SK-N-SH treated with all-trans-retinoic acid at 6 μM for 48 hours (cell line): ENCODE measurements around the gene NDUFS8.

Source experiments
- ATAC-seq: fragments of 200-7000 bp; cut with Tn5 transposase; 3 replicates; pipeline ENCODE4 v1.9.1; 2020; ENCODE audit warnings: mild to moderate bottlenecking, moderate library complexity
- BACH2 ChIP-seq: fragments of 250-450 bp; sonication (Bioruptor Pico); IDR thresholded peaks from 2 replicates; pipeline ENCODE4 v1.9.0; 2021; ENCODE audit warnings: mild to moderate bottlenecking, borderline replicate concordance
- CSDC2 ChIP-seq: fragments of 250-450 bp; sonication (Bioruptor Pico); IDR thresholded peaks from 2 replicates; pipeline ENCODE4 v1.5.0; 2020; ENCODE audit warnings: mild to moderate bottlenecking, moderate library complexity
- ESRRG ChIP-seq: fragments of 250-450 bp; sonication (Bioruptor Pico); IDR thresholded peaks from 2 replicates; pipeline ENCODE4 v1.6.1; 2021; ENCODE audit warnings: mild to moderate bottlenecking
- GLIS3 ChIP-seq: fragments of 250-450 bp; sonication (Bioruptor Pico); IDR thresholded peaks from 2 replicates; pipeline ENCODE4 v1.5.0; 2020; ENCODE audit warnings: mild to moderate bottlenecking, moderate library complexity
- ISL1 ChIP-seq: fragments of 250-450 bp; sonication (Bioruptor Pico); IDR thresholded peaks from 2 replicates; pipeline ENCODE4 v2.1.2; 2022; ENCODE audit warnings: mild to moderate bottlenecking, moderate library complexity
- OSR1 ChIP-seq: fragments of 250-450 bp; sonication (Bioruptor Pico); IDR thresholded peaks from 2 replicates; pipeline ENCODE4 v1.8.0; 2022; ENCODE audit warnings: moderate library complexity, mild to moderate bottlenecking, inconsistent platforms
- RARB ChIP-seq: fragments of 250-450 bp; sonication (Bioruptor Pico); IDR thresholded peaks from 2 replicates; pipeline ENCODE4 v1.8.0; 2021; ENCODE audit warnings: mild to moderate bottlenecking, moderate library complexity
- SNAI2 ChIP-seq: fragments of 250-450 bp; sonication (Bioruptor Pico); IDR thresholded peaks from 2 replicates; pipeline ENCODE4 v1.5.0; 2020; ENCODE audit warnings: mild to moderate bottlenecking, moderate library complexity
- TOX ChIP-seq: fragments of 250-450 bp; sonication (Bioruptor Pico); IDR thresholded peaks from 2 replicates; pipeline ENCODE4 v1.8.0; 2021; ENCODE audit warnings: mild to moderate bottlenecking, moderate library complexity, borderline replicate concordance
- ZC3H10 ChIP-seq: fragments of 250-450 bp; sonication (Bioruptor Pico); IDR thresholded peaks from 2 replicates; pipeline ENCODE4 v1.5.1; 2021; ENCODE audit warnings: mild to moderate bottlenecking, moderate library complexity
- ZFP3 ChIP-seq: fragments of 250-450 bp; sonication (Bioruptor Pico); IDR thresholded peaks from 2 replicates; pipeline ENCODE4 v1.5.0; 2020; ENCODE audit warnings: mild to moderate bottlenecking, moderate library complexity
- ZFP30 ChIP-seq: fragments of 450-650 bp; formaldehyde crosslinking; IDR thresholded peaks from 2 replicates; pipeline ENCODE4 v1.5.0; 2022; ENCODE audit warnings: mild to moderate bottlenecking, moderate library complexity
- ZNF70 ChIP-seq: fragments of 450-650 bp; formaldehyde crosslinking; IDR thresholded peaks from 2 replicates; pipeline ENCODE4 v1.5.0; 2020; ENCODE audit warnings: mild to moderate bottlenecking, moderate library complexity
- ZNF8 ChIP-seq: fragments of 450-650 bp; formaldehyde crosslinking; IDR thresholded peaks from 2 replicates; pipeline ENCODE4 v1.5.0; 2020; ENCODE audit warnings: mild to moderate bottlenecking, moderate library complexity
- TF ChIP-seq, protein P1 (sequence below): fragments of 250-450 bp; sonication (Bioruptor Pico); IDR thresholded peaks from 2 replicates; pipeline ENCODE4 v1.8.0; 2021; ENCODE audit warnings: low read depth, mild to moderate bottlenecking, moderate library complexity, borderline replicate concordance
- TF ChIP-seq, protein P2 (sequence below): fragments of 250-450 bp; sonication (Bioruptor Pico); IDR thresholded peaks from 2 replicates; pipeline ENCODE4 v1.8.0; 2020; ENCODE audit warnings: mild to moderate bottlenecking, moderate library complexity, borderline replicate concordance
- TF ChIP-seq, protein P3 (sequence below): fragments of 250-450 bp; sonication (Bioruptor Pico); IDR thresholded peaks from 2 replicates; pipeline ENCODE4 v1.5.0; 2020; ENCODE audit warnings: mild to moderate bottlenecking, moderate library complexity
- TF ChIP-seq, protein P4 (sequence below): fragments of 250-450 bp; sonication (Bioruptor Pico); IDR thresholded peaks from 2 replicates; pipeline ENCODE4 v1.5.1; 2021; ENCODE audit warnings: mild to moderate bottlenecking, moderate library complexity
- TF ChIP-seq, protein P5 (sequence below): fragments of 250-450 bp; sonication (Bioruptor Pico); IDR thresholded peaks from 2 replicates; pipeline ENCODE4 v1.5.1; 2020; ENCODE audit warnings: low read depth, mild to moderate bottlenecking, moderate library complexity

The NDUFS8 gene

DNA sequence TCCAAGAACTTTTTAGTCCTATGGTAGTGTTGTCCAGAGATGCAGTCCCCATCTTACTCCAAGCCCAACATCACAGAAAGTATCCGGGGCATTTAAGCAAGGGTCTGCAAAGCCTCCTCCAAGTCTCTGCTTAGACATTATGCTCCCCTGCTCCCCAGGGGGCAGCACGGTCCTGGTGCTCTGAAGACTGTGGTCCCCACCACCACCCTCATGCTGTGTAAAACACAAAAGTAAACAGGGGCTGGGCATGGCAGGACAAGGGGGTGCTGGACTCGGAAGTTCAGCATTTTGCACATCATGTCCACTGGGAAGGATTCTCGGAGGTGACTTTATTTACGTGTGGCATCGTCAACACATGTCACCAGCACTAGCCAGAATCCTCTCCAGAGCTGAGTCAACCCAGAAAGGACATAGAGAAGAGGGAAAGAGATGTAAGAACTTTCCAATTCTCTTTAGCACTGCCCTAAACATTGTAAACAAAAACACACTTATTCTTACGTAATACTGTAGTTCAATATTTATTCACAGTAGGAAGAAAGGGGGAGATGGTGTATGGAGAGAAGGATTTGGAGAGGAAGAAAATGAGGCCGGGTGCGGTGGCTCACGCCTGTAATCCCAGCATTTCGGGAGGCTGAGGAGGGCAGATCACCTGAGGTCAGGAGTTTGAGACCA lies 46.0 kb downstream of the NDUFS8 start:
- ATAC-seq, result no peak

DNA sequence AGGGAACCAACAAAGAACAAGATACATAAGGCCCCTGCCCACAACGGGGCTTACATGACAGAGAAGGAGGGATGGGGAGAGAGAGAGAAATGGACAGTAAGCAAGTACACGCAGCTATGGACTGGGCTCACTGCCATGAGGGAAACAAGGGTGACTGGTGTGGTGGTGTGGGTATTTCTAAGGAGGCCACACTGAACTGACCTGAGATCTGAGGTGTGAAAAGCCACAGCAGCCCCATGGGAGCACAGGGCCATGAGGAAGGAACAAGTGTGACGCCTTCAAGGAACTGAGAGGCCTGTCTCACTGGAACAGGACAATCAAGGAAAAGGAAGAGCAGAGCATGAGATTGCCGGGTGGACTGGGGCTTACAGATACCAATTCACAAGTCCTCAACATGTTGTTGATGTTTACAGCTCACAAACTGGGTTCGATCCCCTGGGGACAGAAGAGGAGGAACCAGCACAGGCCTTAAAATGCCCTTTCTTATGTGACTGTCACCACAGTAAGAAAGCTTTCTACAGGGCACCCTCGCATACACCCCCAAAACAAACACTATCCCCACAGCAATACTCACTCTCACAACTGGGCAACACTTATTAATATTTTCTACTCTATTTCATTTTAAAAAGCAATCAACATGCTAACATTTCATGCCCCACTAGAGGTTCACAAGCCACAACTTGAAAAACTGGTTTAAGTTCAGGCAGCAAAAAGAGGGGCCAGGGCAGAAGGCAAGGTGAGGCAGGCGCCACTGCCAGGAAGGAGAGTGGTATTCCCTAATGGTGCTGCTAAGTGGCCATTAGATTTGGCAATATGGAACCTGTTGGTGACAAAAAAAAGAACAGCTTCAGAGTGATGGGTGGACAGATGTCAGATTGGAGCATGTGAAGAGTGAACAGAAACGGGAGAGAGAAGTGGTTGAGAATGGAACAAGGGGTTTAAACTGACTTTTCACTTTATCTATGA lies 47.4 kb downstream of the NDUFS8 start:
- TF ChIP-seq OSR1 (CRISPR knock-in tag), result no peak
- no peak for TF ChIP-seq ZC3H10 (CRISPR knock-in tag)
- no peak for TF ChIP-seq ZNF70 (CRISPR knock-in tag)
- TF ChIP-seq, all 23 proteins: peak for 0

More for the DNA sequence above, 46.0 kb downstream of the NDUFS8 start:
- TF ChIP-seq CSDC2 (CRISPR knock-in tag) (no peak), ISL1 (no peak), ZNF8 (no peak)
- TF ChIP-seq, all 23 proteins: peak for 0

DNA sequence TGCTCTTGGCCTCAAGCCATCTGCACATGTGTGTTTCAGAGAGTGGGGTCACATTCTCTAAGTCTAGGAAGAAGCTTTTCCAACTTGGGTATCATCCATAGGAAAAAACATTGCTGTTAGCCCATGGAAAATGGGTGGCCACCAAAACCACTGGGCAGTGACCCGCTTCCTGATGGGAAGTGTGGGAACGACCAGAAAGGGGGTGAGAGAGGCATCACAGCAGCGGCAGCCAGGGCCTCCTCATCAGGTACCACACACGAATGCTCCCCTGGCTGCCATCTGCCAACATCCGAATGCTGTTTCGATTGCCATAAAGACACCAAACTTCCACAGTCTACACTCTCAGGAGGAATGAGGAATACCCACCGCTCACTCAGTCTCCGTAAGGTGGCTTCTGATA lies 50.4 kb downstream of the NDUFS8 start:
- no peak for ATAC-seq
- TF ChIP-seq, protein P1, sequence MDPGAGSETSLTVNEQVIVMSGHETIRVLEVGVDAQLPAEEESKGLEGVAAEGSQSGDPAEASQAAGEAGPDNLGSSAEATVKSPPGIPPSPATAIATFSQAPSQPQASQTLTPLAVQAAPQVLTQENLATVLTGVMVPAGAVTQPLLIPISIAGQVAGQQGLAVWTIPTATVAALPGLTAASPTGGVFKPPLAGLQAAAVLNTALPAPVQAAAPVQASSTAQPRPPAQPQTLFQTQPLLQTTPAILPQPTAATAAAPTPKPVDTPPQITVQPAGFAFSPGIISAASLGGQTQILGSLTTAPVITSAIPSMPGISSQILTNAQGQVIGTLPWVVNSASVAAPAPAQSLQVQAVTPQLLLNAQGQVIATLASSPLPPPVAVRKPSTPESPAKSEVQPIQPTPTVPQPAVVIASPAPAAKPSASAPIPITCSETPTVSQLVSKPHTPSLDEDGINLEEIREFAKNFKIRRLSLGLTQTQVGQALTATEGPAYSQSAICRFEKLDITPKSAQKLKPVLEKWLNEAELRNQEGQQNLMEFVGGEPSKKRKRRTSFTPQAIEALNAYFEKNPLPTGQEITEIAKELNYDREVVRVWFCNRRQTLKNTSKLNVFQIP (CRISPR knock-in tag), result no peak
- TF ChIP-seq ZNF70 (CRISPR knock-in tag) (no peak), ESRRG (no peak), OSR1 (CRISPR knock-in tag) (no peak)
- TF ChIP-seq, protein P2, sequence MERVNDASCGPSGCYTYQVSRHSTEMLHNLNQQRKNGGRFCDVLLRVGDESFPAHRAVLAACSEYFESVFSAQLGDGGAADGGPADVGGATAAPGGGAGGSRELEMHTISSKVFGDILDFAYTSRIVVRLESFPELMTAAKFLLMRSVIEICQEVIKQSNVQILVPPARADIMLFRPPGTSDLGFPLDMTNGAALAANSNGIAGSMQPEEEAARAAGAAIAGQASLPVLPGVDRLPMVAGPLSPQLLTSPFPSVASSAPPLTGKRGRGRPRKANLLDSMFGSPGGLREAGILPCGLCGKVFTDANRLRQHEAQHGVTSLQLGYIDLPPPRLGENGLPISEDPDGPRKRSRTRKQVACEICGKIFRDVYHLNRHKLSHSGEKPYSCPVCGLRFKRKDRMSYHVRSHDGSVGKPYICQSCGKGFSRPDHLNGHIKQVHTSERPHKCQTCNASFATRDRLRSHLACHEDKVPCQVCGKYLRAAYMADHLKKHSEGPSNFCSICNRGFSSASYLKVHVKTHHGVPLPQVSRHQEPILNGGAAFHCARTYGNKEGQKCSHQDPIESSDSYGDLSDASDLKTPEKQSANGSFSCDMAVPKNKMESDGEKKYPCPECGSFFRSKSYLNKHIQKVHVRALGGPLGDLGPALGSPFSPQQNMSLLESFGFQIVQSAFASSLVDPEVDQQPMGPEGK, result no peak
- TF ChIP-seq, protein P3, sequence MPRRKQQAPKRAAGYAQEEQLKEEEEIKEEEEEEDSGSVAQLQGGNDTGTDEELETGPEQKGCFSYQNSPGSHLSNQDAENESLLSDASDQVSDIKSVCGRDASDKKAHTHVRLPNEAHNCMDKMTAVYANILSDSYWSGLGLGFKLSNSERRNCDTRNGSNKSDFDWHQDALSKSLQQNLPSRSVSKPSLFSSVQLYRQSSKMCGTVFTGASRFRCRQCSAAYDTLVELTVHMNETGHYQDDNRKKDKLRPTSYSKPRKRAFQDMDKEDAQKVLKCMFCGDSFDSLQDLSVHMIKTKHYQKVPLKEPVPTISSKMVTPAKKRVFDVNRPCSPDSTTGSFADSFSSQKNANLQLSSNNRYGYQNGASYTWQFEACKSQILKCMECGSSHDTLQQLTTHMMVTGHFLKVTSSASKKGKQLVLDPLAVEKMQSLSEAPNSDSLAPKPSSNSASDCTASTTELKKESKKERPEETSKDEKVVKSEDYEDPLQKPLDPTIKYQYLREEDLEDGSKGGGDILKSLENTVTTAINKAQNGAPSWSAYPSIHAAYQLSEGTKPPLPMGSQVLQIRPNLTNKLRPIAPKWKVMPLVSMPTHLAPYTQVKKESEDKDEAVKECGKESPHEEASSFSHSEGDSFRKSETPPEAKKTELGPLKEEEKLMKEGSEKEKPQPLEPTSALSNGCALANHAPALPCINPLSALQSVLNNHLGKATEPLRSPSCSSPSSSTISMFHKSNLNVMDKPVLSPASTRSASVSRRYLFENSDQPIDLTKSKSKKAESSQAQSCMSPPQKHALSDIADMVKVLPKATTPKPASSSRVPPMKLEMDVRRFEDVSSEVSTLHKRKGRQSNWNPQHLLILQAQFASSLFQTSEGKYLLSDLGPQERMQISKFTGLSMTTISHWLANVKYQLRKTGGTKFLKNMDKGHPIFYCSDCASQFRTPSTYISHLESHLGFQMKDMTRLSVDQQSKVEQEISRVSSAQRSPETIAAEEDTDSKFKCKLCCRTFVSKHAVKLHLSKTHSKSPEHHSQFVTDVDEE (CRISPR knock-in tag), result no peak
- TF ChIP-seq, protein P4, sequence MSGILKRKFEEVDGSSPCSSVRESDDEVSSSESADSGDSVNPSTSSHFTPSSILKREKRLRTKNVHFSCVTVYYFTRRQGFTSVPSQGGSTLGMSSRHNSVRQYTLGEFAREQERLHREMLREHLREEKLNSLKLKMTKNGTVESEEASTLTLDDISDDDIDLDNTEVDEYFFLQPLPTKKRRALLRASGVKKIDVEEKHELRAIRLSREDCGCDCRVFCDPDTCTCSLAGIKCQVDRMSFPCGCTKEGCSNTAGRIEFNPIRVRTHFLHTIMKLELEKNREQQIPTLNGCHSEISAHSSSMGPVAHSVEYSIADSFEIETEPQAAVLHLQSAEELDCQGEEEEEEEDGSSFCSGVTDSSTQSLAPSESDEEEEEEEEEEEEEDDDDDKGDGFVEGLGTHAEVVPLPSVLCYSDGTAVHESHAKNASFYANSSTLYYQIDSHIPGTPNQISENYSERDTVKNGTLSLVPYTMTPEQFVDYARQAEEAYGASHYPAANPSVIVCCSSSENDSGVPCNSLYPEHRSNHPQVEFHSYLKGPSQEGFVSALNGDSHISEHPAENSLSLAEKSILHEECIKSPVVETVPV (CRISPR knock-in tag), result no peak
- TF ChIP-seq, protein P5, sequence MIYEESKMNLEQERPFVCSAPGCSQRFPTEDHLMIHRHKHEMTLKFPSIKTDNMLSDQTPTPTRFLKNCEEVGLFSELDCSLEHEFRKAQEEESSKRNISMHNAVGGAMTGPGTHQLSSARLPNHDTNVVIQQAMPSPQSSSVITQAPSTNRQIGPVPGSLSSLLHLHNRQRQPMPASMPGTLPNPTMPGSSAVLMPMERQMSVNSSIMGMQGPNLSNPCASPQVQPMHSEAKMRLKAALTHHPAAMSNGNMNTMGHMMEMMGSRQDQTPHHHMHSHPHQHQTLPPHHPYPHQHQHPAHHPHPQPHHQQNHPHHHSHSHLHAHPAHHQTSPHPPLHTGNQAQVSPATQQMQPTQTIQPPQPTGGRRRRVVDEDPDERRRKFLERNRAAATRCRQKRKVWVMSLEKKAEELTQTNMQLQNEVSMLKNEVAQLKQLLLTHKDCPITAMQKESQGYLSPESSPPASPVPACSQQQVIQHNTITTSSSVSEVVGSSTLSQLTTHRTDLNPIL (CRISPR knock-in tag), result no peak

More for the DNA sequence above, 47.4 kb downstream of the NDUFS8 start:
- ATAC-seq, result no peak

DNA sequence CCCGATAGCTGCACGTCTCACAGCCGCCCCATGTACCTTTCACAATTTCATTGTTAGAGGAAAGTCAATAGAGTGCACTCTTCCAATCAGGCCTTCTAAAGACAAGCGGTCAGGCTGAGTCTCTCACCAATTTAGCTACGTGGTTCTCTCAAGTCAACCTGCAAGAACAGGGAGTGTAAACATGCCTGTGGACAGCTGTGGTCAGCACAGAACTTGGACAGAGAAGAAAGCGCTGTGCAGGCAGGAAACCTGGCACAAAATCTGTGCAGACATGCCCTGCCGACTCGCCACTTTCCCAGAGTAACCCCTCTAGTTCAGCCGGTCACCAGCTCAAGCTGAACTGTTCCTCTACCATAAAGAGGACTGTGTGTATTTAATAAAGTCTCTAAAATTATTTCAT lies 51.2 kb downstream of the NDUFS8 start:
- no peak for ATAC-seq
- TF ChIP-seq BACH2 (CRISPR knock-in tag) (no peak), ZFP30 (CRISPR knock-in tag) (no peak), GLIS3 (no peak), ESRRG (no peak), ZFP3 (CRISPR knock-in tag) (no peak), TOX (CRISPR knock-in tag) (no peak), RARB (CRISPR knock-in tag) (no peak), ISL1 (no peak), SNAI2 (CRISPR knock-in tag) (no peak)
- TF ChIP-seq, protein P4 (CRISPR knock-in tag), result no peak
- TF ChIP-seq, protein P1 (CRISPR knock-in tag), result no peak
- TF ChIP-seq, protein P2, result no peak
